GM18909 (cell line): ENCODE data around the gene RAB11B.
A peak's percentile ranks its signal among the peaks of the same experiment; 100 is the strongest.
"Not testable (repeated sequence)": the region's sequence is repeated elsewhere in the genome, so short reads cannot be mapped to it uniquely, and the experiment has no call there.

Experiments
- ATAC-seq: cut with Tn5 transposase; IDR thresholded peaks from one replicate; pipeline ENCODE4 v1.9.1; 2021; ENCODE audit warnings: mild to moderate bottlenecking; ENCODE audit not compliant: unreplicated experiment, poor library complexity

RAB11B gene

DNA sequence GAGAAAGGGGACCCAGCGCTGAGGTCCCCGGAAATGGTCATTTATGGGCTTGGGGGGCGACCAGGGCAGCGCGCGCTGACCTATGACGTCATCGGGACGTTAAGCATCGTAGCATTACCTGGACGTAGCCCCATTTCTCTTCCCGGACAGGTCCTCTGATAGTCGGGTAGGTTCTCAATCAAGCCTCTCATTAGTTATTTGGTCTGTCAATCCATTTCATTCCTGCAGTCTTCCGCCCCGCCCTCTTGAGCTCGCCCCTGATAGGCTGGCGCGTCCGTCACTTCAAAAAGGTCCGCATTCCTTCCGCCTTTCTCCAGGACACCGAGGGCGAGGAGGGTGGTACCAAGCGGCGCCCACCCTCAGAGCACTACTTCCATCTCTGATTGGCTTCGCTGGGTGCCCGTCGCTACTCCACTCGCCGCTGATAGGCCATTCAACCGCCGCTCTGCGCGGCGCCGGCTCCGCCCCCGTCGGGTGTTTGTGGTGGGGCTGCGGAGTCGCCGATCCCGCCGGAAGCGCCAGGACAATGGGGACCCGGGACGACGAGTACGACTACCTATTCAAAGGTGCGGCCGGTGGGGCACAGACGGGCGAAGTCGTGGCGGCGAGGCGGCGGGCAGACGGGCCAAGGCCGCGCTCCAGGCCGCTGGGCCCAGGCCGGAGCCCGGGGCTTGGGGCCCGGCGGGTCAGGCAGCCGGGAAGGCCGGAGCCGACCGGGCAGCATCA, at the start of gene RAB11B:
TSS of gene RAB11B (plus strand) at position 470 of the 726 bp plus-strand sequence. CDS start at position 527, 57 bp downstream.
- peak; percentile 92 for ATAC-seq

DNA sequence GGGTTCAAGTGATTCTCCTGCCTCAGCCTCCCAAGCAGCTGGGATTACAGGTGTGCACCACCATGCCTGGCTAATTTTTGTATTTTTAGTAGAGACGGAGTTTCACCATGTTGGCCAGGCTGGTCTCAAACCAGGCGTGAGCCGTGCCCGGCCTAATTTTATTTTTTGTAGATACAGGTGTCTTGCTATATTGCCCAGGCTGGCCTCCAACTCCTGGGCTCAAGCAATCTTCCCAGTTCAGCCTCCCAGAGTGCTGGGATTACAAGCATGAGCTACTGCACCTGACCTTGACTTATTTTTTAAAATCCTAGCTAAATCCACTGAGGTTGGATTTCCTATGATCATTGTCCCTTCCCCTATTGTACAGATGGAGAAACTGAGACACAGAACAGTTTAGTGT, 48.7 kb upstream of the RAB11B start:
- ATAC-seq: not testable (repeated sequence)

DNA sequence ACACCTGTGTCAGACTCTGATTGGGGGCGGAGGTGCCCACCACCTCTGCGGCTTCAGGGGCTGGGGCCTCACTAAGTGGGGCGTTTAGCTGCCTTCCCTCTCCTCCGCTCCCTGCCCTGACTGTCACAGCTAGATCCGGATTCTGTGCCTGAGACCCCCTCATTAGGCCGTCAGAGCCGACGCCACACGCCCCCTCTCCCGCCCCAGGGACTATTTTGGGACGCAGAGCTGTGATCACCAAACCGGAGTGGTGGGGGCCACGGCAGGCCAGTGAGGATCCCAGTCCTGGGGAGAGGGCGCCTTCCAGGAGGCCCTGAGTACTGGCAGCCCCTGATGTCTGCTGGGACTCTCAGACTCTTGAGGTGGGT, 47.9 kb upstream of the RAB11B start:
- ATAC-seq: no peak

DNA sequence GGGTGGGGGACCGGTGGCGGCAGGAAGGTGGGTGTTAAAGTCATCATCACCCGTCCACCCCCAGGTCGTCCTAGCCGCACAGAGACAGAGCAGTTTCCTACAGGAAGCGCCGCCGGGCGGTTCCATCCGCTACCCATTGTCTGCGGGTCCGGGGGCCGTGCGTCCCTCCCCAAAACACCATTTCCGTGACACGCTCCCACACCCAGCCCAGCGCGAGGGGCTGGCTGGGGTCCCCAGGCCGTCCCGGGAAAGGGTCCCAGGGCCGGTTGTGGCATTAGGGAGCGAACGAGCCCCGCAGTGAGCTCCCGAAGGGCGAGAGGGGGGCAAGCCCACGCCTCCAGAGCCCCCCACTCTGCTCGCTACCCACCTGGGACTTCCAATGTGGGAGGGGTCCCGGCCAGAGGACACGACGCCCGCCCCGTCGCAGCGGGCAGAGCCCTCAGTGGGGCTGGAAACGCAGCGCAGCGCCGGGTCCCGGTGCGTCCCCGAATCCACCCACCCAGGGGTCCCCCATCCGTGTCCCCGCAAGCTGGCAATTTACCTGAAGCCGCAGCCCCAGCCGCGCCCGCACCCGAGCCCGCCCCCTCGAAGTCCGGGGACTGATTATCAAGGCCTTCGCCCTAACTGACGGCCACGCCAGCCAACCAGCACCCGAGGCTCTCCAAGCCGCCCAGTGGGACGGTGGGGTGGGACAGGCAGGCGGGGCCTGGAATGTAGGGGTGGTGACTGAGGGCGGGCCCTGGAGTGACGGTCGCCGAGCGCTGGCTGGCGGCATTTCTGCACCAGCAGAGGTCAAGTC, 47.3 kb upstream of the RAB11B start, which contains the start of gene KANK3:
TSS of gene KANK3 (minus strand) at position 579 of the 799 bp plus-strand sequence. CDS start 5,434 bp downstream, outside the sequence.
- ATAC-seq: peak; percentile 86

DNA sequence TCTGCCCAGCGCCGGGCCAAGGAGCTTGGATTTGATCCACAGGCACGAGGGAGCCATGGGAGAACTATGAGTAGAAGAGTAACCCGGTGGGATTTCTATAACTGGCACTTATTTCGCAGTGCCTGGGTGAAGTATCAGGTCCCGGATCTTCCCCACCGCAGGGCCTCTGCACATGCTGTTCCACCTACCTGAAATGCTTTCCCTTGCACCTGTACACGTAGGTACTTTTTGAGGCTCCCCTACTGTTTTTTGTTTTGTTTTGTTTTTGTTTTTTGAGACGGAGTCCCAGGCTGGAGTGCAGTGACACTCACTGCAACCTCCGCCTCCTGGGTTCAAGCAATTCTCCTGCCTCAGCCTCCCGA, 46.7 kb upstream of the RAB11B start:
- no peak for ATAC-seq

DNA sequence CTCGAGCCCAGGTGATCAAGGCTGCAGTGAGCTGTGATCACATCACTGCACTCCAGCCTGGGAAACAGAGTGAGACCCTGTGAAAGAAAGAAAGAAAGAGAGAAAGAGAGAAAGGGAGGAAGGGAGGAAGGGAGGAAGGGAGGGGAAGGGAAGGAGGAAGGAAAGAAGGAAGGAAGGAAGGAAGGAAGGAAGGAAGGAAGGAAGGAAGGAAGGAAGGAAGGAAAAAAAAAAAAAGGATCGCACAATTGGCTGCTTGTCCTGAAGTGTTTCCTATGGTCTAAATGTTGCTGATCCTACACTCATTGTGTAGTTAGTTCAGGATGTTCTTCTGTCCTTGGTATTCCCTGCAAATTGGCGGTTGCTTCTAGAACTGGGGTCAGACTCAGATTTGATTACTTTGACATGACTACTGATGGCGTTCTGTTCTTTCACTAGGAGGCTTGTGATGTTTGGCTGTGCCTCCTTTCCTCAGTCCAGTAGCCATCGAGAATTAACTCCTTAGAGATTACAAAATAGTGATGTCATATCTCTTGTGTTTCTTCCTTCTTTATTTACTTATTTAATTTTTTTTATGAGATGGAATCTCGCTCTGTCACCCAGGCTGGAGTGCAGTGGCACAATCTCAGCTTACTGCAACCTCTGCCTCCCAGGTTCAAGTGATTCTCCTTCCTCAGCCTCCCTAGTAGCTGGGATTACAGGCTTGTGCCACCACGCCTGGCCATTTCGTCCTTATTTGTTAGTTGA, 40.4 kb upstream of the RAB11B start:
- ATAC-seq: not testable (repeated sequence)

DNA sequence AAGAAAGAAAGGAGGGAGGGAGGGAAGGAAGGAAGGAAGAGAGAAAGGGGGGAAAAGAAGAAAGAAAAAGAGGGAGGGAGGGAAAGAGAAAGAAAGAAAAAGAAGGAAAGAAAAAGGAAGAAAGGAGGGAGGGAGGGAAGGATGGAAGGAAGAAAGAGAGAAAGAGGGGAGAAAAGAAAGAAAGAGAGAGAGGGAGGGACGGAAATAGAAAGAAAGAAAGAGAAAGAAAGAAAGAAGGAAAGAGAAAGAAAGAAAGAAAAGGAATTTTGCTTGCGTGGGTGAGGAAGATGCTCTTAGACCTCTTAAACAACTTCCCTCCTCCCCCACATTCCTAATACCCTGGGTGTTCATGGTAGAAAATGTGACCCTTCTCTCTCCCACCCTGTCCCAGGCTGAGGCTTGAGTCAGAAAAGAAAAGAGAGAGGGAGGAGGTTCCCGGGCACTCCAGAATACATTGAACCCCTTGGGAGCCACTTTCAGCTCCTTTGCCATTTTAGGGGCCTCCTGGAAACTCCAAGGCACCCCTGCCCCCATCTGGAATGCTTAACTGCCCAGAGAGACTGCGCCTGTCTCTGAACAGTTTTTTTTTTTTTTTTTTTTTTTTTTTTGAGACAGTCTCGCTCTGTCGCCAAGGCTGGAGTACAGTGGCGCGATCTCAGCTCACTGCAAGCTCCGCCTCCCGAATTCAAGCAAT, 37.9 kb upstream of the RAB11B start:
- ATAC-seq: no peak

DNA sequence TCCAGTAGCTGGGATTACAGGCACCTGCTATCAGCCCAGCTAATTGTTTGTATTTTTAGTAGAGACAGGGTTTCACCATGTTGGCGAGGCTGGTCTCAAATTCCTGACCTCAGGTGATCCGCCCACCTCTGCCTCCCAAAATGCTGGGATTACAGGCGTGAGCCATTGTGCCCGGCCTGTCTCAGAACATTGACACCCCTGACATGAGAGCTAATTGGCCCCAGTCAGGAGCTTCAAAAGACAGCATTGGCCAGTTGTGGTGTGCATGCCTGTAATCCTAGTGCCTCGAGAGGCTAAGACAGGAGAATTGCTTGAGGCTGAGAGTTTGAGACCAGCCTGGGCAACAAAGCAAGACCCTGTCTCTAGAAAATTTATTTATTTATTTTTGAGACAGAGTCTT, 37.3 kb upstream of the RAB11B start:
- not testable (repeated sequence) for ATAC-seq

DNA sequence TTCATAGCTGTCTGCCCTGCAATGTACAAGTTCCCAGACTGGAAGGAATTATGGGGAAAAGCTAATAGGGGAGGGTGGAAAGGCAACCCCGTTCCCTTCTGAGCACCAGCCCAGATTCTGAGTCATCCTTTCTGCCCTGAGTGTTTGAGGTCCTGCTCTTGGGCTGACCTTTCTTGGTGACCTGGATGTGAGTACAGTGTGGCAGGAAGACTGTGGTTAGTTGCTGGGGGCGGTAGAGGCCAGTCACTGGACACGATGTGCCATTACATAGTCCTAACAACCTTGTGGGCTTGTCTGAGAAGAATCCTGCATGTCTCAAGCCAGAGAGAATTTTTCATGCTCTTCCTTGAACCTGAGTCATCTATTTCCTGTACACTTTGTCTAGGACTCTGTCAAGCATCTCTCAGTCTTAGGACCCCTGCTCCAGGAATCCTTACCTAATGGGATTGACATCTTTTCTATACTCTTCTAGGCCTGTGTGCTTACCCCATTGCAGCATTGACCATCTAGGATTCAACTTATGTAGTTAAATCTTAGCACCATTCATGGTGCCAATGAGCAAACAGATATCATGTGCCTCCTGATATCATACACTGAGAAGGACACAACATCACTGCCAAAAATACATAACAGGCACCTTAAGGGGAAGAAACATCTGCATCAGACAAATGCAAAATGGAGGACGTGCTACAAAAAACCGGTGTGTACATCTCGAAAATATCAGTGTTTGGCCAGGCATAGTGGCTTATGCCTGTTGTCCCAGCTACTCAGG, 34.3 kb upstream of the RAB11B start:
- ATAC-seq: no peak

DNA sequence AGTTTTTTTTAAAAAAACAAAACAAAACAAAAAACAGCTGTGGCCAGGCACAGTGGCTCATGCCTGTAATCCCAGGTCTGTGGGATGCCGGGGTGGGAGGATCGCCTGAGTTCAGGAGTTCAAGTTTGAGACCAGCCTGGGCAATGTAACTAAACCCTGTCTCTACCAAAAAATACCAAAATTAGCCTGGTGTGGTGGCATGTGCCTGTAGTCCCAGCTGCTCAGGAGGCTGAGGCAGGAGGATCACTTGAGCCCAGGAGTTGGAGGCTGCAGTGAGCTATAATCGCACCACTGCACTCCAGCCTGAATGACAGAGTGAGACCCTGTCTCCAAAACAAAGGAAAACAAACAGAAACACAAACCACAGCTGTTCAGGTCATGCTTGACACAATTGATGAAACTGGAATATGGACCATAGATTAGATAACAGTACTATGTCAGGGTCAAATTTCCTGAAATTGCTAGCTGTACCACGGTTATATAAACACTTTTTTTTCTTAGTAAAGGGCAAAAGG, 33.1 kb upstream of the RAB11B start:
- ATAC-seq: no peak

DNA sequence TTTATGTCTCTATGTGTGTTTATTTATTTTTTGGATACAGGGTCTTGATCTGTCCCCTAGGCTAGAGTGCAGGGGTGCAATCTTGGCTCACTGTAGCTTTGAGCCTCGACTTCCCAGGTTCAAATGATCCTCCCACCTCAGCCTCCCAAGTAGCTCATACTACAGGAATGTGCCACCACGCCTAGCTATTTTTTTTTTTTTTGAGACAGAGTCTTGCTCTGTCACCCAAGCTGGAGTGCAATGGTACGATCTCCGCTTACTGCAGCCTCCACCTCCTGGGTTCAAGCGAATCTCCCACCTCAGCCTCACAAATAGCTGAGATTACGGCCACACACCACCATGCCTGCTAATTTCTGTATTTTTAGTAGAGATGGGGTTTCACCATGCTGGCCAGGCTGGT, 31.2 kb upstream of the RAB11B start:
- ATAC-seq: no peak

DNA sequence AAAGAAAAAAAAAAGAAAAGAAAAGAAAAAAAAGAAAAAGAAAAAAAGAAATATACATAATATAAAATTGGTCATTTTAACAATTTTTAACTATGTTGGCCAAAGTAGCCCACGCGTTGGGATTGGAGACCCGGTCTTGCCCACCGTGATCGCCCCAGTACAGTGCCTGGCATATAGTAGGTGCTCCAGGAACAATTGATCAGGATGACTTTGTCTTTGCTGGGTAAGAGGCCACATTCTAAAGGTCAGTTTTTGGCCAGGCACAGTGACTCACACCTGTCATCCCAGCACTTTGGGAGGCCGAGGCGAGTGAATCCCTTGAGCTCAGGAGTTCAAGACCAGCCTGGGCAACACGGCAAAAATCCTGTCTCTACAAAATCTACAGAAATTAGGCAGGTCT, 30.0 kb upstream of the RAB11B start:
- ATAC-seq: no peak

DNA sequence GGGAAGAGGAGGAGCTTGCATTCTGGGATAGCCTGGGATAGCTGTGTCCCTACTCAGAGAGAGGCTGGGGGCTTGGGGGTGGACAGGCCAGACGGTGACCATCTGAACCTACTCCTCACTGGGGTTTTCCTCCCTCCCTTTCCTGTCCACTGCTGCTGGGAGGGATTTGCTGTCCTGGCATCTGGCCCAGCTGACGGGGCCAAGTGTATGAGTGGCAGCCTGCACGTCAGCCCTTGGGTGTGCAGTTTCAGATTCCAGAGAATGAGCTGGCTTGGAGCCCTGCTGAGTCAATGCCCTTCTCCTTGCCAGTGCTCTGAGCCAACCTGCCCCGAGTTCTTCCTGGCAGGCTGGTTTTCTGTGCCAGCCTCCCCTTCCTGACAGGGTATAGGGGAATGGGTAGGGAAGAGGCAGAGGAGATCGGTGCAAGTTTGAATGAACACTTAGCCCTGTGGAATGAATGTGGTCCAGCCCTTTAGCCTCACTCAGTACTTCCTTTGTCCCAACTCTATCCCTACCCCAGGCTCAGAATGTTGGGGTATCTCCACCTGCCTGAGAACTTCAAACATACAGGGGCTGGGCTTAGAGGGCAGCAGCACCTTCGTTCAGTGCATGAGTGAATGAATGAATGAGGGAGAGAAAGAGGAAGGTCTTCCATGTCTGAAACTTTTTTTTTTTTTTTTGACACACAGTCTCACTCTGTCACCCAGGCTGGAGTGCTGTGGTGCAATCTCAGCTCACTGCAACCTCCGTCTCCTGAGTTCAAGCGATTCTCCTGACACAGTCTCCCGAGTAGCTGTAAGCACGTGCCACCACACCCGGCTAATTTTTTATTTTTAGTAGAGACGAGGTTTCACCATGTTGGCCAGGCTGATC, 28.0 kb upstream of the RAB11B start:
- no peak for ATAC-seq

DNA sequence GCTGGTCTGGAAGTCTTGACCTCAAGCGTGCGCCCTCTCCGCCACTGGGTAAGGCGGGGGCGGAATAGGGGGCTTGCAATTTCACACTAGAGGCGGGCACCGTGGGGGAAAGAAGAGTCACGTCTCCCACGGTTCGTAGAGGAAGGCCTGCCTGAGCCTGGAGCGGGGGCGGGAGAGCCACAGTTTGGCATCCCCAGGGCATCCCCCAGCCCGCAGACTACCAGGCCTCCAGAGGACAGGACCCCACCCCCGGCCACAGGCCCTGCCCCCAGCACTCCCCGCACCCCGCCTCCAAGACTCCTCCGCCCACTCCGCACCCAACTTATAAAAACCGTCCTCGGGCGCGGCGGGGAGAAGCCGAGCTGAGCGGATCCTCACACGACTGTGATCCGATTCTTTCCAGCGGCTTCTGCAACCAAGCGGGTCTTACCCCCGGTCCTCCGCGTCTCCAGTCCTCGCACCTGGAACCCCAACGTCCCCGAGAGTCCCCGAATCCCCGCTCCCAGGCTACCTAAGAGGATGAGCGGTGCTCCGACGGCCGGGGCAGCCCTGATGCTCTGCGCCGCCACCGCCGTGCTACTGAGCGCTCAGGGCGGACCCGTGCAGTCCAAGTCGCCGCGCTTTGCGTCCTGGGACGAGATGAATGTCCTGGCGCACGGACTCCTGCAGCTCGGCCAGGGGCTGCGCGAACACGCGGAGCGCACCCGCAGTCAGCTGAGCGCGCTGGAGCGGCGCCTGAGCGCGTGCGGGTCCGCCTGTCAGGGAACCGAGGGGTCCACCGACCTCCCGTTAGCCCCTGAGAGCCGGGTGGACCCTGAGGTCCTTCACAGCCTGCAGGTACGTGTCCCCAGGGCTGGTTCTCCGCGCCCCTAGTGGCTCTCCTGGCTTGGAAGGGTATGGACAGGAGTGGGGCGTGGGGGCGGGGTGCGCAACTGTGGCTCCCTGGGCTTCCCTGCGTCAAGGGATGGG, 26.1 kb upstream of the RAB11B start, which contains the start of gene ANGPTL4:
TSS of gene ANGPTL4 (plus strand) at position 353 of the 969 bp plus-strand sequence. CDS start at position 520, 167 bp downstream.
- no peak for ATAC-seq

DNA sequence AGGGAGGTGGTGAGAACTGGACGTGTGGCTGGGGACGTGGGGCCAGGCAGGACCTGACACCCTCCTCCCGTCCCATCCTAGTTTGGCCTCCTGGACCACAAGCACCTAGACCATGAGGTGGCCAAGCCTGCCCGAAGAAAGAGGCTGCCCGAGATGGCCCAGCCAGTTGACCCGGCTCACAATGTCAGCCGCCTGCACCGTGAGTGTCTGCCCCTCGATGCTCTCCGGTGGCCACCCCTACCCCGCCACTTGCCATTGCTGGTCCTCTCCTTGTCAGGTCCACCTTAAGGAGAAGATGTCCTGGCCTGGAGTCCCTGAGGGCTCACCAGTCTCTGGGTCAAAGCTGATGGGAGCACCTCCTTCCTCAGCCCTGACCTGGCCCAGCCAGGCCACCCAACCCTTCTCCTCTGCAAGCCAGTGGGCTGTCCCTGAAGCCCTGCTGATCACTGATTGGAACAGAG, 24.0 kb upstream of the RAB11B start:
- no peak for ATAC-seq

DNA sequence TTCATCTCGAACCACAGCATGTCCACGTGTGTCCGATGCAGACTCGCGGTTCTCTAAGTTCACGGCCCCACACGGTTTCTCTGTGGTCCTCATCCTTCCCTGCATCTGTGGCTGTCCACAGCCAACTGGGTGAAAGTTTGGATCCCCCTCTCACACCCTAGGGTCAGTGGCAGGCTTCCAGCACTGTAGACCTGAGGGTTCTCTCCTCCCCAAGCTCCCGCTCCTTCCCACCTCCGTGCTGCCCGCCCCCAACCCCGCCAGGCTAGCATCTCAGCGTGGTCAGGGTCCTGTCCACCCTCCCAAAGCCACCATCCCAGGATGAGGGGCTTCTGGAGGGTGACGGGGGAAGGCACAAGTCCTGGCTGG, 23.2 kb upstream of the RAB11B start:
- ATAC-seq: no peak

DNA sequence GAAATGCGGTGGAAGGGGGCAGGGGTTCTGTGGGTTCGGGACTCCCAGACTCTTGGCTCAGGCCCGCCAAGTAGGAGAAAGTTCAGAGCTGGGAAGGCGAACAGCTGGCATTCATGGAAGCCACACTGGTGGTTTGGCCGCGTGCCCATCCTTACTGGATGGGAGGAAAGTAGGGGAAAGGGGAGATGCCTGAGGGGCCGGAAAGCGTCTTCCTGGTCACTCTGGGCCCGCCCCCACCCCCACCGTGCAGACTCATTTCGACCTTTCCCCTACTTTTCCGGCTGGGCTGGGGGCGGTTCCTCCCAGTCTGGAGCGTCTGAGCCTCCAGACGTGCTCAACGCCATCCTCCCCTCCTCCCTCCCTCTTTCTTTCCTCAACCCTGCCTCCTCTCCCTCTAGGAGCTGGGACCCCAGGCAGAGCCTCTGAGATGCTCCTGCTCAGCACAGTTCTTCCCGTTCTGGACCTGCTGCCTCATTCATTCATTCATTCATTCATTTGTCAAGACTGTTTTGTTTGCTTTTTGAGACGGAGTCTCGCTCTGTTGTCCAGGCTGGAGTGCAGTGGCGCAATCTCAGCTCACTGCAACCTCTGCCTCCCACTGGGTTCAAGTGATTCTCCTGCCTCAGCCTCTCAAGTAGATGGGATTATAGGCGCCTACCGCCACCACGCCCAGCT, 22.7 kb upstream of the RAB11B start:
- no peak for ATAC-seq
